ENCODE results near the gene KCTD13. TPM values are rescaled to one million over a fixed set of nuclear protein-coding genes. Genes with fewer than 3 reads are reported as not detected.
A peak's percentile ranks its signal among the peaks of the same experiment; 100 is the strongest.
"Not testable (repeated sequence)": the region's sequence is repeated elsewhere in the genome, so short reads cannot be mapped to it uniquely, and the experiment has no call there.

Gene KCTD13
- total RNA-seq, 1 donor from 2014 or later = 8.0 TPM

DNA sequence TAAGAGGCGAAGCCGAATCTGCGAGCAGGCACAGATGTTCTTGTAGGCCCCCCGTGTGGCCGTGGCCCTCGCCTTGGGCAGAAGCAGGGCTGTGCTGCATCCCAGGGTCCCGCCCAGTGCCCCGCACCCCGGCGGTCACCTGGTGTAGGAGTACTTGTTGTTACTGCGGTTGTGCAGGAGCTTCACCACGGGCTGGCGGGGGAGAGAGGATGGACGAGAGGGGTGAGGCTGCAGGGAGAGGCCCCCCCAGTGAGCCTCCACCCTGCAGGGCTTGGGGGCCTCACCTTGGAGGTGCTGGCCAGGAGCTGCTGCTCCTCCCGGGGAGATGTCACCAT, 14.4 kb downstream of the KCTD13 start:
- ATAC-seq (no peak), DNase-seq (ENCODE audit: missing footprints) (no peak)
- intact Hi-C loops (cut with DNase I) = no loop called here

DNA sequence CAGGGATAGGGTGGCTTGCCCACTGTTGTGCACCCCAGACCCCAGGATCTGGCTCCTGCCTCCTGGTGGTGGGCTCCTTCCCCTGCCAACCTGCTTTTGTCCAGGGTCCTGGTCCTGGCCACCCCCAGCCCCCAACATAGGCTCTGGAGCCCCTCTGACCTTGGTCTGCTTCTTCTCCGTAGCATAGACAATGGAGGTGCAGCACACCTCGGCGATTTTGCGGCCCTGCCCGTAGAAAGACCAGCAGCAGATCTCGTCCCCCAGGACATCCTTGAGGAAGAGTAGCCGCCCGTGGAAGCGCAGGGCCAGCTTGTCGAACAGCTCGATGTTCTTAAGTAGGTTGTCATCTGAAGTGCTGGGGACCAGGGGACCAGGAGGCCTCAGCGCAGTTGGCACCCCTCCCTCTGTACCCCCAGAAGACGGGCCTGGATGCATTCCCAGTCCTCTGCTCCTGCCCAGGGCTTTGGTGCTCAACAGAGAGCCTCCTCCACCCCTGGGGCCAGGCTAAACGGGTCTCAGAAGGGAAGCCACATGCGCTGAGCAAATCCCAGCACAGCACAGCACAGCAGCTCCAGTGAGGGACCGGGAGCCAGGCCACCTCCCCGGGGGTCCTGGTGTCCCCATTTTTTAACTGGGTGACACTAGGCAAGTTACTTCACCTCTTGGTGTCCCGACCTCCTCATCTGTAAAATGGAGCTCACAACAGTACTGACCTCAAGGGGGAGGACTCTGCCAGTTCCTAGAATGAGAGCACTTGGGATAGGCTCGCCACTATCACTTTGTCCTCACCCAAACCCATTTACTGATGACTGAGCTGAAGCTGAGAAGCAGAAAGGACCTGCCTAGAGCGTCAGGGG, 15.0 kb downstream of the KCTD13 start:
- intact Hi-C loops (cut with DNase I) = no loop called here
- ATAC-seq = no peak
- no peak for DNase-seq (ENCODE audit: missing footprints)

DNA sequence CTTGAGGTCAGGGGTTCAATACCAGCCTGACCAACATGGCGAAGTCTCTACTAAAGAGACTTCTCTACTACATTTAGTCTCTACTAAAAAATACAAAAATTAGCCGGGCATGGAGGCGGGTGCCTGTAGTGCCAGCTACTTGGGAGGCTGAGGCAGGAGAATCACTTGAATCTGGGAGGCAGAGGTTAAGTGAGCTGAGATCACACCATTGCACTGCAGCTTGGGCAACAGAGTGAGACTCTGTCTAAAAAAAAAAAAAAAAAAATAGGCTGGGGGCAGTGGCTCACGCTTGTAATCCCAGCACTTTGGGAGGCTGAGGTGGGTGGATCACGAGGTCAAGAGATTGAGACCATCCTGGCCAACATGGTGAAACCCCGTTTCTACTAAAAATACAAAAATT, 16.2 kb downstream of the KCTD13 start:
- ATAC-seq; intact Hi-C loops (cut with DNase I): not testable (repeated sequence)

DNA sequence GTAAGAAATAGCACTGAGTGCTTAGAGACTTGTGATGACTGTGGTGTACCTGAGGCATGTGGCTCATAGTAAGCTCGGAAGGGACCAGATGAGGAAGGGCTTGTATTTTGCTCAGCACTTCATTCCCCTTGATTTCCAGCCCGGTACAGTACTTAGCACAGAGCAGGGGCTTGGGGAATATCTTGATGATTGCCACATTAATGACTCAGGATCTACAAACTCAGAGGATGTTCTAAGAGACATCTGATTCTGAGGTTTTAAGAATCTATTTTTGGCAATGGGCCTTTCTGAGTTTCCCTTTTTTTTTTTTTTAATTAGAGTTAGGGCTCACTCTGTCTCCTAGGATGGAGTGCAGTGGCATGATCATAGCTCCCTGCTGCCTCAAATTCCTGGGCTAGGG, 16.6 kb downstream of the KCTD13 start:
- ATAC-seq (no peak), DNase-seq (ENCODE audit: missing footprints) (no peak)
- intact Hi-C loops (cut with DNase I) = no loop called here

More for the DNA sequence above, 16.2 kb downstream of the KCTD13 start:
- not testable (repeated sequence) for DNase-seq (ENCODE audit: missing footprints)

DNA sequence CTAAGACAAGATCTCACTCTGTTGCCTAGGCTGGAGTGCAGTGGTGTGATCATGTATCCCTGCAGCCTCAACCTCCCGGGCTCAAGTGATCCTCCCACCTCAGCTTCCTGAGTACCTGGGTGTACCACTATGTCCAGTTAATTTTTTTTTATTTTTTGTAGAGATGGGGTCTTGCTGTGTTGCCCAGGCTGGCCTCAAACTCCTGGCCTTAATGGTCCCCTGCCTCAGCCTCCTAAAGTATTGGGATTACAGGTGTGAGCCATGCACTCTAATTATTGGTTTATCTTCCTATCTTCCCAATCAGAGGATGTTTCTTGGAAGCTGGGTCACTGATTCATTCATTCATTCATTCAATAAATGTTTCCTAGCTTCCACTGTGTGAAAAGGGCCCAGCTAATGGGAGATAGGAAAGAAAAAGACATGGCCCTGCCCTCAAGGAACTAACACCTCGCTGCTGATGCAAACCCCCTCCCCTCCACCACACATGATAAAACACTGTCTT, 17.3 kb downstream of the KCTD13 start:
- ATAC-seq (no peak), DNase-seq (ENCODE audit: missing footprints) (no peak)
- intact Hi-C loops (cut with DNase I) = no loop called here

DNA sequence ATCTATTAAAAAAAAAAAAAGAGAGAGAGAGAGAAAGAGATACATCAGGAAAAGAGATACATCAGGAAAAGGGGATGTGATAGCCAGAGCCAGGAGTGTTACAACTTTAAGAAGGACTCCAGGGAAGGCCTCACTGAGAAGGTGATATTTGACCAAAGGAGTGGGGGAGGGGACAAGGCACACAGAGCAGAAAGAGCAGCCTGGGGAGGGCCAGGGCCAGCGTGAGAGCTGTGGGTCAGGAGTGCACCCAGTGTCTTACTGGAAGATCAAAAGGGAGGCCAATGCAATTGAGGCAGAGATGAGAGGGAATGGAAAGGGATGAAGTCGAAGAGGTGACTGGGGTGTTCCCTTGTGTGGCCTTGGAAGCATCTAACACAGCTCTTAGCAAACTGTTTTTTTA, 18.1 kb downstream of the KCTD13 start:
- intact Hi-C loops (cut with DNase I) = no loop called here
- ATAC-seq (no peak), DNase-seq (ENCODE audit: missing footprints) (no peak)

DNA sequence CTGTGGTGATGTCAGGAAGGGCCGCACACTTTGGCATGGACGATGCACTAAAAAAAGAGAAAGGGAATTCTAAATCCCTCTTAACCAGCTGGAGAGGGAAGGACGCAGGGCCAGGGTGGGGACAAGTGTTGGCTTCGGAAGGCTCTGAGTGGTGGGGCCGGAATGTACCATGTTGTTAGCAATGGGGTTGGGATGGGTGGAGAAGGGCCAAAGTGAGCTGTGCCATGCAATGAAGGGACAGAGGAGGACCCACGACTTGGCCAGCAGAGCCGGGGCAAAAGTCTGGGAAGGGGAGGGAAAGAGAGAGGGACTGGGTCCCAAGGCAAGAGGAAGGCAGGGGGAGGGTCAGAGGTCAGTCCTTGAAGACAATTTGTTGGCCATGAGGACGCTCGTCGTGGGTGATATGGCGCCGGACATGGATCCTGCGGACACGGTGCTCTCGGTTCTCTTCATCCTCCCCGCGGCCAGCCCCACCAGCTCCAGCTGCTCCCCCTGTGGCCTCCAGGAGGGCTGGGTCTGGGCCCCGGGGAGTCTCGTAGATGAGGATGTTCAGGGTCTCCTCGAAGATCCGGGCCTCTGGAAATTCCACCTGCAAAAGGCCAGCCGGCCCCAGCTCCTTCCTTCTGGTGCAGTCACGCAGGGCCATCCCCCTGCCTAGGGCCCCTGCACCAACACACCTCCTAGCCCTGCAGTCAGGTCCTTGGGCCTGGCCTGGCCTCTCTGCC, 19.3 kb downstream of the KCTD13 start:
- DNase-seq (ENCODE audit: missing footprints) = no peak
- intact Hi-C loops (cut with DNase I) = no loop called here
- peak; percentile 8 for ATAC-seq

DNA sequence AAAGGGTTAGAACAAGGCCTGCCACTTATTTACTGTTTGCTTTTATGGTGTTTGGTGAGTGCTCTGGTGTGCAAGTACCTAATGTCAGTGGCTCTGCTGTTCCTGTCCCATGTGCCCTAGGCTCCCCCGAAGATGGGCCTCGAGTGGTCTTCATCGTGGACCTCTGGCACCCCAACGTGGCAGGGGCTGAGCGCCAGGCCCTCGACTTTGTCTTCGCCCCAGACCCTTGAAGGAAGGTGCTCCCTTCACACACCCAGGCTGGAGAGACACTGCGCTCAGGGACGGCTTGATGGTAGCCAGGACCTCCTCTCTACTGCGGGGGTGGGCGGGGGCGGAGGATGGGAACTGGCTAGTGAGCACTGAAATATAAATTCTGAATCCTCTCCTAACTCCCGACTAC, 20.4 kb downstream of the KCTD13 start:
- ATAC-seq (no peak), DNase-seq (ENCODE audit: missing footprints) (no peak)
- intact Hi-C loops (cut with DNase I) = no loop called here

DNA sequence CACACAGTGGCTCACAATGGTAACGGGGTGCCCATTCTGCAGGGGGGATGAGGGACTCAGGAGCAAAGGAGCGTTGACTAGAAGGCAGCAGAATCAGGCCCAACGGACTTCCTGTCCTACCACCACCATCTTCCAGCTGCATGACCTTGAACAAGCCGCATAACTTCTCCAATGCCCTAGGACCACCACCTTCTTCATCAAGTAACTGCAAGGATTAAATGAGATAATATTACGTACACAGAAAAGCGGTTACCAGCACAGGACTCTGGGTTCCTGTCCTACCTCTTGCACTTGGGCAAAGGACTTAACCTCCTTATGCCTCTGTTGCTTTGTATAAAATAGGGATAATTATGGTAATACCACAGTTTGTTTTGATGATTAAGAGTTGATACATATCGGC, 21.1 kb downstream of the KCTD13 start:
- intact Hi-C loops (cut with DNase I) = no loop called here
- ATAC-seq = no peak

DNA sequence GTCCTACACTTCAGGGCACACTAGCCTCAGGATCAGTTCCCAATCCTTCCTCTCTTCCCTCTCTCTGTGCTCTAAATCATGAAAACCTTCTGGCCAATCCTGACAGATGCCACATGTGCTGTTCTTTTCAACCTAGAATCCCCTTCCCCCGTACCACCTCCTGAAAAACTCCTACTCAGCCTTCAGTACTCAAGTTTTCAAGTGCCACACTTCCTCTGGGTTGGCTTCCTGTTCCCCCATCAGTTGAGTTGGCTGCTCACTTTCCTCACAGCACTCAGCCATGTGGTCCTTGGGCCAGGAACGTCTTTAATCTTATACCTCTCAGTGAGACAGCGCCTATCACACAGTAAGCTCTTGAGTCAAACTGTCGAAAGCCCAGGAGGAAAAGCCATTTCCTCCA, 22.4 kb downstream of the KCTD13 start:
- intact Hi-C loops (cut with DNase I) = no loop called here
- ATAC-seq (no peak), DNase-seq (ENCODE audit: missing footprints) (no peak)

More for the DNA sequence above, 21.1 kb downstream of the KCTD13 start:
- no peak for DNase-seq (ENCODE audit: missing footprints)

DNA sequence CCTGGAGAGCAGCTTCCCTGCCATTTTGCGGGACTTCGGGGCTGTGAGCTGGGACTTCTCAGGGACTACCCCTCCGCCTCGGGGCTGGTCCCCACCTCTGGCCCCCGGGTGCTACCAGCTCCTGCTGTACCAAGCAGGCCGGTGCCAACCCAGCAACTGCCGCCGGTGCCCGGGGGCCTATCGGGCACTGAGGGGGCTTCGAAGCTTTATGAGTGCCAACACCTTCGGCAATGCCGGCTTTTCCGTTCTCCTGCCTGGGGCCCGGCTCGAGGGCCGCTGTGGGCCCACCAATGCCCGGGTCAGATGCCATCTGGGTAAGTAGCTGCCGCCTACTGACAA, 24.4 kb downstream of the KCTD13 start:
- ATAC-seq (no peak), DNase-seq (ENCODE audit: missing footprints) (no peak)
- intact Hi-C loops (cut with DNase I) = no loop called here

DNA sequence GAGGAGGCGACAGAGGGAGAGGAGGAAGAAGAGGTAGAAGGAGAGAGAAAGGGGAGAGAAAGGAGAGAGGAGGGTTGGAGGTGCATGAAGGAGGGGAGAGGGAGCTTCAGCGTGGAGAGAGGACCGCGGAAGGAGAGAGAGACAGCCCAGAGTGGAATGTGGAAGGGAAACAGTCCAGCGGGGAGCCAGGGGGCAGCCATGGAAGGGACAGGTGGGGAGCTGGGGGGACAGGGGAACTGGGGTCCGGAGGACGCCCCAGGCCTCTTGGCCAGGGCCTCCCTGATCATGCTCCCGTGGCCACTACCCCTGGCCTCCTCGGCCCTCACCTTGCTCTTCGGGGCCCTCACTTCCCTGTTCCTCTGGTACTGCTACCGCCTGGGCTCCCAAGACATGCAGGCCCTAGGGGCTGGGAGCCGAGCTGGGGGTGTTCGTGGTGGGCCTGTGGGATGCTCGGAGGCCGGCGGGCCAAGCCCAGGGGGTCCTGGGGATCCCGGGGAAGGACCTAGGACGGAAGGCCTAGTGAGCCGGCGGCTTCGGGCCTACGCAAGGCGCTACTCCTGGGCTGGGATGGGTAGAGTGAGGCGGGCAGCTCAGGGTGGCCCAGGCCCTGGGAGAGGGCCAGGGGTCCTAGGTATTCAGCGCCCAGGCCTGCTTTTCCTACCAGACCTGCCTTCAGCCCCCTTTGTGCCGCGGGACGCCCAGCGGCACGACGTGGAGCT, 25.0 kb downstream of the KCTD13 start:
- ATAC-seq = no peak

DNA sequence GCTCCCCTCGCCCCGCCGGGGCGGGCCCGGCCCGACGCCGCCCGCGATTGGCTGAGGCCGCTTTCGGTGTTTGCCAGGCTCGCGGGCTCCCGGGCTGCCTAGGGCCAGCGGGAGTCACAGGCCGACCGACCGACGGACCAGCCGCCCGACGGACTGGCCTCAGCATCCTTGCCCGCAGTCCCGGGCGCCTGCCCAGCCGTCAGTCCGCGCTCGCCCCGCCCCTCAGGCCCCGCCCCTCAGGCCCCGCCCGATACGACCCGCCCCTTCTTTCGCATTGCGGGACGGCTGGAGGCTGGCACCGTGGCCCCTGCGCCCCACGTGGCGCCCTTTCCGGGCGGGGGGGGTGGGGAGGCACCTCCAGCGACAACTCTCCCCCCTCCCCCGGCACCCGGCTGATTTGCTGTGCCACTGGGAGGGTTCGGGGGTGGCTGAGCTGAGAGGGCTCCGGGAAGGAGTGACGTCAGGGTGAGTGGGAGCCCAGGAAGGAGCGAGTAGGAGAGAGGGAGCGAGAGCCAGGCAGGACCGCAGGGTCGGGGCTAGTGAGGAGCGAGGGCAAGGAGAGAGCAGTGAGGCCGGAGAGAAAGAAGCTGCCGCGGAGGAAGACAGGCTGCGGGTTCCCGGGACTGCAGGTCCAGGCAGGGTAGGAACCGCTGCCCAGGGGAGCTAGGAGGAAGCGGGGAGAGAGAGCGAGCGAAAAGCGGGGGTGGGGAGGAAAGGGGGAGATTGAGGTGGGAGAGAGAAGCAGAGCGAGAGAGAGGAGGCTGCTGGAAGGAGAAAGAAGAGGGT, 25.7 kb downstream of the KCTD13 start, which contains the start of gene ASPHD1:
Gene ASPHD1, plus strand, starts transcription at position 387 of the 786 bp plus-strand sequence. CDS start 484 bp downstream, outside the sequence.
- DNase-seq (ENCODE audit: missing footprints) = peak; percentile 85
- intact Hi-C loops (cut with DNase I) = no loop called here
- peak; percentile 81 for ATAC-seq

More for the DNA sequence above, 25.0 kb downstream of the KCTD13 start:
- no peak for DNase-seq (ENCODE audit: missing footprints)
- intact Hi-C loops (cut with DNase I) = no loop called here

DNA sequence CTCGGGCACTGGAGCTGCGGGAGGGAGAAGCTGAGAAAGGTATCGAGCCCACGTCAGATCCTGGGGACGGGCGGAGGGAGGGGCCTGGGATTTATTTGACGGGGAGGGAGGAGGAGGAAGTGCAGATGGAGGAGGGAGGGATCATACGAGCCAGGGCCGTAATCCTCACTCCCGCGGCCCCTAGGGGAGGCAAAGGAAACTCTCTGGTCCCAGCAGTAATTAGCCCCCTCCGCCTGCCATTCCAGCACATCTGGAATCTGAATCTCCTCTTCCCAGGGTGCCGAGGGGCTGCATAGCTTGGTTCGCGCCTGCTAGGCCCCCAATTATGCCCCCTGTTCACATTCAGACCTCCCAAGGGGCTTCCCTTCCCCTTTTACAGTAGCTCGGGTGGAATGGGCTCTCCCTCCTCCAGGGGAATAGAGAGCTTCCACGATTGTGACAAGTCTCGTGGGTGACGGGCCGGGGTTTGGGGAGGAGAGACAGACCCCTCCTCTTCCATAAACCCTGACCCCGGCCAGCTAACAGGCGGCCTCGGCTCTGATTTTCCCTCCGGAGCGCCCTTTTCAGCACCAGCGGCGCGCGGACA, 26.4 kb downstream of the KCTD13 start, which contains the start of gene SEZ6L2:
Gene SEZ6L2, minus strand, starts transcription at position 35 of the 586 bp plus-strand sequence. CDS start 531 bp downstream, outside the sequence.
- no peak for ATAC-seq
- DNase-seq (ENCODE audit: missing footprints) = no peak
- intact Hi-C loops (cut with DNase I) = no loop called here

DNA sequence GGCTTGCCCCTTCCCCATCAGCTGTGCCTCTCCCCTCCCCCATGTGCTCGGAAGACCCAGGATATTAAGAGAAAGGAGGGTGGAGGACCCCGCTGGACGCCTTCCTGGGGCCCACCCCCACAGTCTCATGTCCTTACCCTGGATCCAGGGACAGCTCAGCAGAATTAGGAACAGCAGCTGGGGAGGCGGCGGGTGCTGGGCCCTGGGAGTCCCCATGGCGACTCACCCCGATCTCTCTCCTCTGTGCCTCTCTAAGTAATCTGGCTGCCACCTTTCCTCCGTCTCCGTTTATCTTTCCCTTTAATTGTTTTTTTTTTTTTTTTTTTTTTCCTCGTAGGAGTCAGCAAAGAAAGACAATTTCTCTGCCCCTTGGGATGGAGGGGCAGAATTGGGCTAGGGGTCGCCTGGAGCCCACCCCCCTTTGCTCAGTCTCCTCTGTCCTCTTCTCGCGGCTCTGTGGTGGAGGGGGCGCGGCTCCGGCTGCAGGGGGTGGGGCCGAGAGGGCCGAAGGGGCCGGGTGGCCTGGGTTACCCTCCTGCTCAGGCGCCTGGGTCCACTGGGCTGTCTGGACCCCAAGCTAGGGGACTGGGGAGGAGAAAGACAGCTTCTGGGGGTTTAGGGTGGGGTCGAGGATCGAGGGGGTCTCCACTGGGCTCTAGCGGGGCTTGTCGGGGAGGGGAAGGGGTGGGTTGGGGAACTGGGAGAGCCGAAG, 27.1 kb downstream of the KCTD13 start:
- ATAC-seq (no peak), DNase-seq (ENCODE audit: missing footprints) (no peak)
- intact Hi-C loops (cut with DNase I) = no loop called here

DNA sequence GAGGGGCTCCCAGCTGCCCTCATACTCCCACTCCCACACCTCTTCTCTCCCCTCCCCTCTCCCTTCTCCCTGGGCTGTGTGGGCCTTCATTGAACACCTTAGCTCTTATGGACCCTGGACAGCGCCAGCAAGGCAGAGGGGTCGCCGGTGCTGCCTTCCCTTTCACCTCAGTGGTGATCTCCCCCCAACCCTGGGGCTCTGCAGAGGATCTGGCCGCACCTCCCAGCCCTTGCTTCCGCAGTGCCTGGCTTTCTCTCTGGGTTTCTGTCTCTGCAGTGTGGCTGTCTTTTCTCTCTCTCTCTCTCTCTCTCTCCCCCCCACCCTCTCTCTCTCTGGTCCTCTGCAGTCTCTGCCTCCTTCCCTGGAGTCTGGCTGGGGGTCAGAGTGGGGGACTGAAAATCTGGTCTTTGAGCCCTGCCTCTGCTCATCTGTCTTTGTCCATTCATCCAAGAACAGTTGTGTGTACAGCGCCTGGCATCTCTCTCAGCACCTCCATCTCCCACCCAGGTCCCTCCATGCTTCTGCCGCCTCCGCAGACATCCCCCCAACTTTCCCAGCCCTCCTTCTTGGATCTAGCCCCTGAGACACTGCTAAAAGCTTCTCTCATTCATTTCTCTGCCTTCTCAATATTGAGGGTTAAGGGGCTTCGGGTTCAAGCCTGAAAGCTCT, 27.8 kb downstream of the KCTD13 start:
- intact Hi-C loops (cut with DNase I) = no loop called here
- DNase-seq (ENCODE audit: missing footprints) (no peak), ATAC-seq (no peak)

DNA sequence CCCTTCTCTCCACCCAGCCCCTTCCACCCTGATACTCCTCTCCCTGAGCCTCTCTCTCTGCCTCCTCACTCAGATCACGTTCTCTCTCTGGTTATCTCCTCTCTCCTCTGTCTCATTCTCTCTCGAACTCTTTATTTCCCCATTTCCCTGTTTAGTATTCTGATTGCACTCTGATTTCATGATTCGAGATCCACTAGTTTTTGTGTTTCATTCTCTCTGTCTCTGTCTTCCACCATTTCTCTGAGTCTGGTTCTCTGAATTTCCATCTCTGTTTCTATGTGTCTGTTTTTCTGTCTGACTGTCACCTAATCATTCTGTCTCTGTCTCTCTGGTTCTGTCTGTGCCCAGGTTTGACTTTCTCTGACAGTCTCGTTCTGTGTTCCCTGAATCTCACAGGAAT, 28.7 kb downstream of the KCTD13 start:
- intact Hi-C loops (cut with DNase I) = no loop called here
- DNase-seq (ENCODE audit: missing footprints) = no peak
- ATAC-seq = no peak

Data from Right ventricle myocardium inferior (tissue), 1 donor.